Tibial nerve (tissue), 4 donors: ENCODE measurements around the gene LHFPL2. TPM values are rescaled to one million over a fixed set of nuclear protein-coding genes. Genes with fewer than 3 reads are reported as not detected.
"Not testable (repeated sequence)": the region's sequence is repeated elsewhere in the genome, so short reads cannot be mapped to it uniquely, and the experiment has no call there.

Experiments used
- DNase-seq, 2 donors: peaks; one replicate each; pipeline ENCODE4 v3.0.0-alpha.2; 2019; ENCODE audit warnings: low spot score in 2 of 2
- H3K27ac ChIP-seq, 4 donors: fragments of 200-600 bp; sonication (generic) in 3 of 4; one replicate each; pipeline ENCODE4 v1.5.1; 2017 to 2019; ENCODE audit warnings: mild to moderate bottlenecking in 1 of 4
- H3K27me3 ChIP-seq, 2 donors: fragments of 200-600 bp; sonication (generic) in 1 of 2; one replicate each; pipeline versions ENCODE4 v1.5.1 to v1.6.0; 2017 to 2019
- H3K36me3 ChIP-seq, 3 donors: fragments of 200-600 bp; sonication (generic); one replicate each; pipeline ENCODE4 v1.5.1; 2018 to 2019
- H3K4me1 ChIP-seq, 4 donors: fragments of 200-600 bp; sonication (generic) in 3 of 4; one replicate each; pipeline ENCODE4 v1.5.1; 2017 to 2019
- H3K4me3 ChIP-seq, 4 donors: fragments of 200-600 bp; sonication (generic) in 3 of 4; one replicate each; pipeline ENCODE4 v1.5.1; 2017 to 2019; ENCODE audit warnings: mild to moderate bottlenecking in 1 of 4, moderate library complexity in 1 of 4
- H3K9me3 ChIP-seq, 4 donors: fragments of 200-600 bp; sonication (generic) in 3 of 4; one replicate each; pipeline ENCODE4 v1.5.1; 2017 to 2019
- EP300 ChIP-seq, 2 donors: sonication (generic); formaldehyde crosslinking; IDR thresholded peaks; one replicate each; pipeline ENCODE4 v1.6.1; 2017; ENCODE audit warnings: antibody characterized with exemption in 2 of 2, mild to moderate bottlenecking in 1 of 2
- POLR2A ChIP-seq, 2 donors: fragments of 450-650 bp; IDR thresholded peaks; one replicate each; pipeline ENCODE4 v1.6.1; 2017; ENCODE audit warnings: antibody characterized with exemption in 2 of 2, mild to moderate bottlenecking in 2 of 2, moderate library complexity in 2 of 2
- WGBS, 2 donors: methylation state at CpG; one replicate each; pipeline ENCODE4 v1.1.5; 2018; 5-methylcytosine and 5-hydroxymethylcytosine counted together
- total RNA-seq, 4 donors: library from RNA; depleted of rRNA; stranded (reverse); fragments of >200 nt; gene quantifications; one replicate each; pipeline ENCODE4 v1.1.0, GENCODE V29; 2016
- TF ChIP-seq, protein P1 (sequence below), 5 experiments: fragments of 200-600 bp in 3 of 5; fragments of 450-650 bp in 2 of 5; sonication (generic) in 3 of 5; IDR thresholded peaks; one replicate each; pipeline ENCODE4 v1.5.1; 2016 to 2019; ENCODE audit warnings: antibody characterized with exemption in 5 of 5, mild to moderate bottlenecking in 3 of 5, moderate library complexity in 2 of 5

LHFPL2 gene, protein sequence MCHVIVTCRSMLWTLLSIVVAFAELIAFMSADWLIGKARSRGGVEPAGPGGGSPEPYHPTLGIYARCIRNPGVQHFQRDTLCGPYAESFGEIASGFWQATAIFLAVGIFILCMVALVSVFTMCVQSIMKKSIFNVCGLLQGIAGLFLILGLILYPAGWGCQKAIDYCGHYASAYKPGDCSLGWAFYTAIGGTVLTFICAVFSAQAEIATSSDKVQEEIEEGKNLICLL
- 10 to 100 TPM; 19.7 to 48.9 (median 27.4) TPM for total RNA-seq

DNA sequence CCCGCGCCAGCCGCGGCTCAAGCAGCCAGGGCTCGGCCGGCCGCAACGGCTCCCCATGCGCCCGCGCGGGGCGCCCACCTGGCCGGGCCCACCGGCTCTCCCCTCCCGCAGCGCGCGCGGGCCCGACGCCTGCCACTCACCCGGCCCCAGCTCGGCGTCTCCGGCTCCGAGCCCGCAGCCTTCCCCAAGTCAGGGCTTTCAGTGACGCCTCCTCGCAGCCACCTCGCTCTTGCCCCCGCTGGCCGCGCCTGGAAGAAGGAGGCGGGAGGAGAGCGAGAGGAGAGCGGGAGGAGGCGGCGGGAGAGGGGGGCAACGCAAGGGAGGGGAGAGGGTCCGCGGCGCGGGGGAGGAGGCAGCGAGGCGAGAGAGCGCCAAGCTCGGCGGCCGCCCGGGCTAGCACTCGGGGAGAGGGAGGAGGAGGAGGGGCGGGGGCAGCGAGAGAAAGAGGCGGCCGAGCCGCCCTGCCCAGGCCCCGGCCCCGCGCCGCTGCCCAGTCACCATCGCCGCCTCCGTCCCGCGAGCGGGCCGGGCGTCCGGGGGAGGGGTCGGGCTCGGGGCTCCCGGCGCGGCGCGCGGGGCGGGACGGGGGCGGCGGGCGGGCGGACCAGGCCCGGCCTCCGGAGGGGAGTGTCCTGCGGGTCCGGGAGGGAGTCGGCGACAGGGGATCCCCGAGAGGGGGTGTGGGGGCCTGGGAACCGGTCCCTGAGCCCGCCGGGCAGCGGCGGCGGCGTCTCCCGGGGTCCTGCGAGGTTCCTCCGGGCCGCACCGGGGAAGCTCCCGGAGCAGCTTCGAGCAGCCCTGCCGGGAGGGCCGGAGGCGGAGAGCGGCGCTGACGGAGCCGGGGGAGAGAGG, at the start of gene LHFPL2:
TSS of gene LHFPL2 (minus strand) at position 414 of the 852 bp plus-strand sequence. CDS start 138,559 bp downstream, outside the sequence.
- TF ChIP-seq, protein P1, sequence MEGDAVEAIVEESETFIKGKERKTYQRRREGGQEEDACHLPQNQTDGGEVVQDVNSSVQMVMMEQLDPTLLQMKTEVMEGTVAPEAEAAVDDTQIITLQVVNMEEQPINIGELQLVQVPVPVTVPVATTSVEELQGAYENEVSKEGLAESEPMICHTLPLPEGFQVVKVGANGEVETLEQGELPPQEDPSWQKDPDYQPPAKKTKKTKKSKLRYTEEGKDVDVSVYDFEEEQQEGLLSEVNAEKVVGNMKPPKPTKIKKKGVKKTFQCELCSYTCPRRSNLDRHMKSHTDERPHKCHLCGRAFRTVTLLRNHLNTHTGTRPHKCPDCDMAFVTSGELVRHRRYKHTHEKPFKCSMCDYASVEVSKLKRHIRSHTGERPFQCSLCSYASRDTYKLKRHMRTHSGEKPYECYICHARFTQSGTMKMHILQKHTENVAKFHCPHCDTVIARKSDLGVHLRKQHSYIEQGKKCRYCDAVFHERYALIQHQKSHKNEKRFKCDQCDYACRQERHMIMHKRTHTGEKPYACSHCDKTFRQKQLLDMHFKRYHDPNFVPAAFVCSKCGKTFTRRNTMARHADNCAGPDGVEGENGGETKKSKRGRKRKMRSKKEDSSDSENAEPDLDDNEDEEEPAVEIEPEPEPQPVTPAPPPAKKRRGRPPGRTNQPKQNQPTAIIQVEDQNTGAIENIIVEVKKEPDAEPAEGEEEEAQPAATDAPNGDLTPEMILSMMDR (IDR thresholded peaks at IDR 0.05) = peak in 1 of 5 experiments; percentile 35
- peak in 1 of 2 donors; percentile 57 for TF ChIP-seq EP300 (IDR thresholded peaks at IDR 0.05)
- TF ChIP-seq POLR2A (IDR thresholded peaks at IDR 0.05) = peak in 1 of 2 donors; percentile 43
- no peaks in the 10 kb centered on the region for H3K27me3 ChIP-seq
- H3K4me3 ChIP-seq = peak within 1 kb of the TSS; percentile 65 to 90 (median 84)
- H3K4me1 ChIP-seq = peaks cover 0 to 48% (median 15%) of the 10 kb centered on the region in 4 donors
- peak; percentile 63 to 70 for DNase-seq
- no peaks in the 10 kb centered on the region for H3K9me3 ChIP-seq
- H3K36me3 ChIP-seq = no peaks in the 10 kb centered on the region
- 1% methylated on average over 37 to 57 of the region's 112 CpGs for WGBS, 2 donors
- peak within 1 kb of the TSS; percentile 91 to 97 (median 96) for H3K27ac ChIP-seq

DNA sequence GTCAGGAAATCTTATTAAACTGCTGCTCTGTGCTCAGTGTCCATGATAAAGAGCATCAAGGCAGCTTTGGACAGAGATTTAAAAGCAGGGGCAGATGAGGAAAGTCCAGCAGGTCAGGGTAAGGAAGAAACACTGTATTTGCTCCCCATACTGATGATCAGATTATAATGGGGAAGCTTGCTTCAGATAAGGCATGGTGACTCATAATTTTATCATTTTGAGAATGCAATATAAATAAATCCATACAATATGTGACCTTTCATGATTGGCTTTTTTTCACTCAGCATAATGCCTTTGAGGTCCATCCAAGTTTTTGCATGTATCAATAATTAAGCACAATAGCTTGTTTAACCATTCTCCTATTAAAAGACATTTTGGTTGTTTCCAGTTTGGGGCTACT, 48.1 kb upstream of the LHFPL2 start:
- Histone ChIP-seq H3K36me3 (no peaks in the 10 kb centered on the region), H3K4me1 (peaks cover 0 to 5% (median 0%) of the 10 kb centered on the region in 4 donors), H3K27me3 (no peaks in the 10 kb centered on the region), H3K9me3 (peaks cover 0 to 34% (median 0%) of the 10 kb centered on the region in 4 donors), H3K4me3 (no peak overlapping the region), H3K27ac (no peak overlapping the region)
- DNase-seq = no peak
- TF ChIP-seq, protein P1 (IDR thresholded peaks at IDR 0.05) = no peak
- no peak for TF ChIP-seq POLR2A (IDR thresholded peaks at IDR 0.05)
- TF ChIP-seq EP300 (IDR thresholded peaks at IDR 0.05) = no peak

DNA sequence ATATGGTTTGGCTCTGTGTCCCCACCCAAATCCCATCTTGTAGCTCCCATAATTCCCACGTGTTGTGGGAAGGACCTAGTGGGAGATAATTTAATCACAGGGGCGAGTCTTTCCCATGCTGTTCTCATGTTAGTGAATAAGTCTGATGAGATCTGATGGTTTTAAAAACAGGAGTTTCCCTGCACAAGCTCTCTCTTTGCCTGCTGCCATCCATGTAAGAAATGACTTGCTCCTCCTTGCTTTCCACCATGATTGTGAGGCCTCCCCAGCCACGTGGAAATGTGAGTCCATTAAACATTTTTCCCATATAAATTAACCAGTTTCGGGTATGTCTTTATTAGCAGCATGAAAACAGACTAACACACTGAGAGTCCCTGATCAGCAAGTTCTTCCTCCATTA, 47.5 kb upstream of the LHFPL2 start:
- not testable (repeated sequence) for H3K27ac ChIP-seq, H3K36me3 ChIP-seq, DNase-seq, H3K27me3 ChIP-seq, H3K4me3 ChIP-seq
- 83 to 84% methylated on average over 4 of the region's 4 CpGs for WGBS, 2 donors
- H3K4me1 ChIP-seq = peaks cover 0 to 10% (median 0%) of the 10 kb centered on the region in 4 donors
- peaks cover 0 to 34% (median 0%) of the 10 kb centered on the region in 4 donors for H3K9me3 ChIP-seq

DNA sequence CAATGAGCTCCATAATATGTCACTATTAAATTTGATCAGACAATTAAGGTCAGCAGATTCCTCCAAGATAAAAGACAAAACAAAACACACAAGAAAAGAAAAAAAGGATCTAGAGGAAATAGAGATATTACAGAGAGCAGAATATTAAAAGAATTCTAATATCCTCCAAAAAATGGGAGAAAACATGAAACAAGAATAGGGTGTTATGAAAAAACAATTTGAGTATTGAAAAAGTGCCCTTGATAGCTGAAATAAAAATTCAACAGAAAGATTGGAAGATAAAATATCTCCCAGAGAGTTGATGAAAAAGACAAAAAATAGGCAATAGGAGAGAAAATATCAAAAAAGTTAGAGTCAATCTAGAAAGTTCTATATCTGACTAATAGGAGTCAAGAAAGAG, 44.8 kb upstream of the LHFPL2 start:
- DNase-seq = no peak
- TF ChIP-seq EP300 (IDR thresholded peaks at IDR 0.05) (no peak), POLR2A (IDR thresholded peaks at IDR 0.05) (no peak)
- TF ChIP-seq, protein P1 (IDR thresholded peaks at IDR 0.05) = no peak

DNA sequence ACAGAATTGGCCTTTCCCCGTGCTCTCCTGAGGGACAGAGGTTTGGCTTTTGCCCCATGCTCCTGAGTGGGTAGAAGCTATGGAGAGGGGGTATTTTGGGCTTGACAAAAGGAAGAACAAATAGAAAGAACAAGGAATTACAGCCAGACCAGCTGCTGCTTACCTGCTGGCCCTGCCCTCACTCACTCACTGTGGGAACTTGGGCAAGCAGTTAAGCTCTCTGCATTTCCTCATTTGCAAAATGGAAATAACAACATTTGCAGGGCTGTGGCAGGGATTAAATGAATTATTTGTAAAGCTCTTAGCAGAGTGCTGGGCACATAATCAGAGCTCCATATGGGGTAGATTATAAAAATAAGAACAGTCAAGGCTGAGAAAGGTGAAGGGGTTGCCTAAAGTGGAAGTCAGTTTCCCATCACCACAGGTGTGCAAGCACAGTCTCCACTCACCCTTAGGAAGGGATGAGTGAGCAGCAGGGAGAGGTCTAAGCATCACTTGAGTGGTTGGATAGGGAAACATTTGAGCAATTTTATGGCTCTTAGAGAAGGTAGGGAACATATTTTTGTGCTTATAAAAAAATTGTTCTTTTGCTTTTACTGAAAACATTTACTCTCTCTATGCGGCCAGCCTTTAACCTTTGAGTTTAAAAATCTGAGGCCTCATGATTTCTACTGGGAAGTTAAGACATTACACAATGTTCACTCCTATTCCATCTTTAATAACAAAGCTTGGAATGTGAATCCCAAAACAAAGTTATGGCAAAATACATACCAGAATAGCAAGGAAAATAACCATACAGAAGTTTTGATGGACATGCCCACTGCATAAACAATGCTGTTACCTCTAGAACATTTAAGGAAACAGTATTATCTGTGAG, 42.8 kb upstream of the LHFPL2 start:
- no peaks in the 10 kb centered on the region for H3K27me3 ChIP-seq
- H3K27ac ChIP-seq = peak overlapping the region in 2 of 4 donors; percentile 72 to 74
- 52 to 65% methylated on average over 2 of the region's 2 CpGs for WGBS, 2 donors
- TF ChIP-seq POLR2A (IDR thresholded peaks at IDR 0.05) (no peak), EP300 (IDR thresholded peaks at IDR 0.05) (peak in 1 of 2 donors; percentile 48)
- no peak for DNase-seq
- peaks cover 0 to 20% (median 0%) of the 10 kb centered on the region in 4 donors for H3K4me1 ChIP-seq
- H3K36me3 ChIP-seq = no peaks in the 10 kb centered on the region
- H3K4me3 ChIP-seq = no peak overlapping the region
- H3K9me3 ChIP-seq = peaks cover 0 to 33% (median 0%) of the 10 kb centered on the region in 4 donors

More for the DNA sequence above, 44.8 kb upstream of the LHFPL2 start:
- Histone ChIP-seq H3K4me1 (peaks cover 0 to 20% (median 0%) of the 10 kb centered on the region in 4 donors), H3K9me3 (peaks cover 0 to 34% (median 0%) of the 10 kb centered on the region in 4 donors), H3K27me3 (no peaks in the 10 kb centered on the region), H3K27ac (no peak overlapping the region), H3K4me3 (no peak overlapping the region), H3K36me3 (no peaks in the 10 kb centered on the region)
